WTC11 (cell line): ENCODE results near the gene RNF212.

Experiments used
- MXD4 ChIP-seq: fragments of 250-450 bp; sonication (Bioruptor Pico); IDR thresholded peaks from 2 replicates; pipeline ENCODE4 v1.8.0; 2021; ENCODE audit warnings: mild to moderate bottlenecking, moderate library complexity, borderline replicate concordance
- TCF7 ChIP-seq: sonication (generic); formaldehyde crosslinking; IDR thresholded peaks from 2 replicates; pipeline ENCODE4 v1.8.0; 2022; ENCODE audit warnings: mild to moderate bottlenecking, low read depth, missing genetic modification reagents, moderate library complexity
- TEAD4 ChIP-seq: sonication (generic); formaldehyde crosslinking; IDR thresholded peaks from 2 replicates; pipeline ENCODE4 v1.8.0; 2022; ENCODE audit warnings: mild to moderate bottlenecking, missing genetic modification reagents
- TF ChIP-seq, protein P1 (sequence below): fragments of 200-600 bp; IDR thresholded peaks from 2 replicates; pipeline ENCODE4 v1.8.0; 2022; ENCODE audit warnings: antibody characterized with exemption
- TF ChIP-seq, protein P2 (sequence below): sonication (generic); formaldehyde crosslinking; IDR thresholded peaks from 2 replicates; pipeline ENCODE4 v1.8.0; 2022; ENCODE audit warnings: mild to moderate bottlenecking, missing genetic modification reagents
- TF ChIP-seq, protein P3 (sequence below): fragments of 250-450 bp; sonication (Bioruptor Pico); IDR thresholded peaks from 2 replicates; pipeline ENCODE4 v2.1.2; 2022; ENCODE audit warnings: mild to moderate bottlenecking, moderate library complexity

DNA sequence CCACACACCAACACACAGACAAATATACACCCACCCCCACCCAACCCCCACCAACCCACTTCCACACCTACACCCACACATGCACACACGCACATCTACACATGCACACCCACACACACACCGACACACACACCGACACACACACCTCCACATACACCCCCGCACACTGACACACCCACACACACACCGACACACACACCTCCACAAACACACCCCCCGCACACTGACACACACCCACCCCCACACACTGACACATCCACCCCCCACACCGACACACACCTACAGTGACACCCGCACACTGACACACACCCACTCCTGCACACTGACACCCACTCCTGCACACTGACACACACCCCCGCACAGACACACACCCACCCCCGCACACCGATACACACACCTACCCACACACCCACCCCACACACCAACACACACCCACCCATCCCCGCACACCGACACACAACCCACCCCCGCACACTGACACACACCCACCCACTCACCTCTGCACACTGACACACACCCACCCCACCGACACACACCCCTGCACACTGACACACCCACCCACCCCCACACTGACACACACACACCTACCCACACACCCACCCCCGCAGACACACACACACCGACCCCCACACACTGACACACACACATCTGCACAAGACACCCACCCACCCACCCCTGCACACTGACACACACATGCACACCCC lies 70.9 kb downstream of the RNF212 start:
- TF ChIP-seq, protein P1, sequence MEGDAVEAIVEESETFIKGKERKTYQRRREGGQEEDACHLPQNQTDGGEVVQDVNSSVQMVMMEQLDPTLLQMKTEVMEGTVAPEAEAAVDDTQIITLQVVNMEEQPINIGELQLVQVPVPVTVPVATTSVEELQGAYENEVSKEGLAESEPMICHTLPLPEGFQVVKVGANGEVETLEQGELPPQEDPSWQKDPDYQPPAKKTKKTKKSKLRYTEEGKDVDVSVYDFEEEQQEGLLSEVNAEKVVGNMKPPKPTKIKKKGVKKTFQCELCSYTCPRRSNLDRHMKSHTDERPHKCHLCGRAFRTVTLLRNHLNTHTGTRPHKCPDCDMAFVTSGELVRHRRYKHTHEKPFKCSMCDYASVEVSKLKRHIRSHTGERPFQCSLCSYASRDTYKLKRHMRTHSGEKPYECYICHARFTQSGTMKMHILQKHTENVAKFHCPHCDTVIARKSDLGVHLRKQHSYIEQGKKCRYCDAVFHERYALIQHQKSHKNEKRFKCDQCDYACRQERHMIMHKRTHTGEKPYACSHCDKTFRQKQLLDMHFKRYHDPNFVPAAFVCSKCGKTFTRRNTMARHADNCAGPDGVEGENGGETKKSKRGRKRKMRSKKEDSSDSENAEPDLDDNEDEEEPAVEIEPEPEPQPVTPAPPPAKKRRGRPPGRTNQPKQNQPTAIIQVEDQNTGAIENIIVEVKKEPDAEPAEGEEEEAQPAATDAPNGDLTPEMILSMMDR: no peak
- TF ChIP-seq, protein P2, sequence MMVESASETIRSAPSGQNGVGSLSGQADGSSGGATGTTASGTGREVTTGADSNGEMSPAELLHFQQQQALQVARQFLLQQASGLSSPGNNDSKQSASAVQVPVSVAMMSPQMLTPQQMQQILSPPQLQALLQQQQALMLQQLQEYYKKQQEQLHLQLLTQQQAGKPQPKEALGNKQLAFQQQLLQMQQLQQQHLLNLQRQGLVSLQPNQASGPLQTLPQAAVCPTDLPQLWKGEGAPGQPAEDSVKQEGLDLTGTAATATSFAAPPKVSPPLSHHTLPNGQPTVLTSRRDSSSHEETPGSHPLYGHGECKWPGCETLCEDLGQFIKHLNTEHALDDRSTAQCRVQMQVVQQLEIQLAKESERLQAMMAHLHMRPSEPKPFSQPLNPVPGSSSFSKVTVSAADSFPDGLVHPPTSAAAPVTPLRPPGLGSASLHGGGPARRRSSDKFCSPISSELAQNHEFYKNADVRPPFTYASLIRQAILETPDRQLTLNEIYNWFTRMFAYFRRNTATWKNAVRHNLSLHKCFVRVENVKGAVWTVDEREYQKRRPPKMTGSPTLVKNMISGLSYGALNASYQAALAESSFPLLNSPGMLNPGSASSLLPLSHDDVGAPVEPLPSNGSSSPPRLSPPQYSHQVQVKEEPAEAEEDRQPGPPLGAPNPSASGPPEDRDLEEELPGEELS (CRISPR knock-in tag): no peak
- TF ChIP-seq, protein P3, sequence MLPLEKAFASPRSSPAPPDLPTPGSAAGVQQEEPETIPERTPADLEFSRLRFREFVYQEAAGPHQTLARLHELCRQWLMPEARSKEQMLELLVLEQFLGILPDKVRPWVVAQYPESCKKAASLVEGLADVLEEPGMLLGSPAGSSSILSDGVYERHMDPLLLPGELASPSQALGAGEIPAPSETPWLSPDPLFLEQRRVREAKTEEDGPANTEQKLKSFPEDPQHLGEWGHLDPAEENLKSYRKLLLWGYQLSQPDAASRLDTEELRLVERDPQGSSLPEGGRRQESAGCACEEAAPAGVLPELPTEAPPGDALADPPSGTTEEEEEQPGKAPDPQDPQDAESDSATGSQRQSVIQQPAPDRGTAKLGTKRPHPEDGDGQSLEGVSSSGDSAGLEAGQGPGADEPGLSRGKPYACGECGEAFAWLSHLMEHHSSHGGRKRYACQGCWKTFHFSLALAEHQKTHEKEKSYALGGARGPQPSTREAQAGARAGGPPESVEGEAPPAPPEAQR: no peak
- TF ChIP-seq TEAD4 (CRISPR knock-in tag) (no peak), TCF7 (CRISPR knock-in tag) (no peak), MXD4 (CRISPR knock-in tag) (no peak)
